Measurements from ENCODE around the gene PIGQ. TPM values are rescaled to one million over a fixed set of nuclear protein-coding genes. Genes with fewer than 3 reads are reported as not detected.

The PIGQ gene
- total RNA-seq, 1 experiment from 2014 or later = 58.0 TPM

- DNase-seq = no peak
- H2BK20ac ChIP-seq (ENCODE audit: low read depth, low read length, poor library complexity, severe bottlenecking) = no peak overlapping the region
- H3K4me1 Mint-ChIP-seq = peaks cover 9 to 29% of the 10 kb centered on the region in 2 experiments
- no peak overlapping the region for H3K4me2 ChIP-seq (ENCODE audit: insufficient read depth, insufficient read length, low read length)
- no peak overlapping the region; a peak in 1 of 5 replicates for H3K4me3 Mint-ChIP-seq
- TF ChIP-seq, protein P1, sequence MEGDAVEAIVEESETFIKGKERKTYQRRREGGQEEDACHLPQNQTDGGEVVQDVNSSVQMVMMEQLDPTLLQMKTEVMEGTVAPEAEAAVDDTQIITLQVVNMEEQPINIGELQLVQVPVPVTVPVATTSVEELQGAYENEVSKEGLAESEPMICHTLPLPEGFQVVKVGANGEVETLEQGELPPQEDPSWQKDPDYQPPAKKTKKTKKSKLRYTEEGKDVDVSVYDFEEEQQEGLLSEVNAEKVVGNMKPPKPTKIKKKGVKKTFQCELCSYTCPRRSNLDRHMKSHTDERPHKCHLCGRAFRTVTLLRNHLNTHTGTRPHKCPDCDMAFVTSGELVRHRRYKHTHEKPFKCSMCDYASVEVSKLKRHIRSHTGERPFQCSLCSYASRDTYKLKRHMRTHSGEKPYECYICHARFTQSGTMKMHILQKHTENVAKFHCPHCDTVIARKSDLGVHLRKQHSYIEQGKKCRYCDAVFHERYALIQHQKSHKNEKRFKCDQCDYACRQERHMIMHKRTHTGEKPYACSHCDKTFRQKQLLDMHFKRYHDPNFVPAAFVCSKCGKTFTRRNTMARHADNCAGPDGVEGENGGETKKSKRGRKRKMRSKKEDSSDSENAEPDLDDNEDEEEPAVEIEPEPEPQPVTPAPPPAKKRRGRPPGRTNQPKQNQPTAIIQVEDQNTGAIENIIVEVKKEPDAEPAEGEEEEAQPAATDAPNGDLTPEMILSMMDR (conservative IDR thresholded peaks at IDR 0.05) = no peak
- no CpG with 5 or more reads among the region's 67 CpGs for WGBS (ENCODE audit: extremely low coverage, insufficient read length, low lambda C conversion rate)
- no peak overlapping the region for H2BK120ac ChIP-seq (ENCODE audit: low read depth, low read length, poor library complexity, severe bottlenecking)
- H3K36me3 Mint-ChIP-seq (ENCODE audit: insufficient read depth in 1 of 3, low read depth in 3 of 3) = peaks cover 0 to 6% (median 1%) of the 10 kb centered on the region in 3 experiments; a peak in 4 of 7 replicates
- no peak overlapping the region for H4K5ac ChIP-seq (ENCODE audit: insufficient read length, low read depth, low read length)
- no peak overlapping the region for H3T11ph ChIP-seq (ENCODE audit: low read length)
- no peak overlapping the region for H4K8ac ChIP-seq (replicated peaks; ENCODE audit: insufficient read length, low read depth, low read length)
- no peak overlapping the region for H2BK12ac ChIP-seq (ENCODE audit: insufficient read length, low read depth, low read length)
- no peak overlapping the region for H2AFZ ChIP-seq (ENCODE audit: low read length)
- H2BK5ac ChIP-seq (ENCODE audit: insufficient read length, low read length) = no peak overlapping the region
- no peak overlapping the region for H3K27ac Mint-ChIP-seq
- H3K23me2 ChIP-seq (ENCODE audit: insufficient read length, low read depth, low read length, poor library complexity, severe bottlenecking) = peaks cover 15% of the 10 kb centered on the region
- H3K23ac ChIP-seq (ENCODE audit: insufficient read length, low read depth, low read length) = no peak overlapping the region
- no peaks in the 10 kb centered on the region for H3K27me3 ChIP-seq (ENCODE audit: insufficient read depth, low read length)
- no peak overlapping the region for H2AK5ac ChIP-seq (ENCODE audit: insufficient read length, low read length)
- H3K18ac ChIP-seq (ENCODE audit: insufficient read length, low read depth, low read length) = no peak overlapping the region
- H3K79me1 ChIP-seq (ENCODE audit: insufficient read depth, low read depth, low read length, poor library complexity, severe bottlenecking) = no peaks in the 10 kb centered on the region
- no peaks in the 10 kb centered on the region for H3K9me3 ChIP-seq (ENCODE audit: control insufficient read depth, low read depth, low read length)
- H3K56ac ChIP-seq (ENCODE audit: insufficient read length, low read depth, low read length) = no peak overlapping the region
- H3K9me3 Mint-ChIP-seq = peaks cover 3% of the 10 kb centered on the region in 2 experiments; a peak in 2 of 5 replicates
- no peak overlapping the region for H3K4ac ChIP-seq (ENCODE audit: low read depth, low read length)
- H3K4me1 ChIP-seq (ENCODE audit: insufficient read depth, low read length) = no peaks in the 10 kb centered on the region; the same call in 1 of the 2 replicates
- no peak overlapping the region for H3K9ac ChIP-seq (ENCODE audit: extremely low read depth, insufficient read length, low read length)
- no peak overlapping the region for H2BK15ac ChIP-seq (ENCODE audit: low read depth, low read length)
- H3K27ac ChIP-seq (ENCODE audit: insufficient read length, low read depth, low read length) = no peak overlapping the region
- H4K20me1 ChIP-seq (ENCODE audit: control insufficient read depth, insufficient read depth, insufficient read length) = no peaks in the 10 kb centered on the region
- peaks cover 2% of the 10 kb centered on the region; the same call in 1 of the 2 replicates for H3K27me3 Mint-ChIP-seq (ENCODE audit: low read depth)
- no peak overlapping the region for H4K91ac ChIP-seq (ENCODE audit: insufficient read length, low read depth, low read length)
- H3K79me2 ChIP-seq (ENCODE audit: insufficient read depth, low read length) = peaks cover 2% of the 10 kb centered on the region; the same call in 1 of the 2 replicates
- no peak overlapping the region for H3K14ac ChIP-seq (ENCODE audit: insufficient read depth, low read length)
Measured at GRCh38 chr16:632486-633335, 62.9 kb downstream of the PIGQ start.
